Measurements from ENCODE around the gene NMNAT3. TPM values are rescaled to one million over a fixed set of nuclear protein-coding genes. Genes with fewer than 3 reads are reported as not detected.

NMNAT3 gene
- total RNA-seq, 1 donor from 2014 or later, result 13.6 TPM

DNA sequence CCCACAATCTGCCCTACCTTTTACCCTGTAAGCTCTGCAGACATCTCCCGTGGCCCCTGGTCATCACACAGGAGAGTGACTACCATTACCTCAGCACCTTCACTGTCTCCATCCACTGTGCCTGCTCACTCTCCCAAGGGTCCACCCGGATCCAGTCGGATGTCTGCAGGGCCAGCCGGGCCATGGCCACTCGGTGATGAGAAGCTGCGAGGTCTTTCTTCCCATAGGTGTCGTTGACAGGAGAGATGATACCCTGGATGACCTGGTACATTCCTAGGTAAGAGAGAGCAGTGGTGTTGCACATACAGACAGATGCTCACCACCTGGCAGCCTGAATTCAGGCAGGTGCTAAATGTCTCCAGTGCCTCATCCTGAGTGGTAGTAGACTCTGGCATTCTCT, 99.0 kb downstream of the NMNAT3 start:
- Mint-ChIP-seq H3K36me3 (peaks cover 10% of the 10 kb centered on the region), H3K4me1 (peaks cover 23% of the 10 kb centered on the region), H3K9me3 (no peaks in the 10 kb centered on the region), H3K4me3 (no peak overlapping the region), H3K27ac (no peak overlapping the region), H3K27me3 (ENCODE audit: low read depth) (no peaks in the 10 kb centered on the region)
- no peak for DNase-seq (ENCODE audit: low spot score in 2 of 2, unreplicated experiment in 2 of 2)
- TF ChIP-seq, protein P1, sequence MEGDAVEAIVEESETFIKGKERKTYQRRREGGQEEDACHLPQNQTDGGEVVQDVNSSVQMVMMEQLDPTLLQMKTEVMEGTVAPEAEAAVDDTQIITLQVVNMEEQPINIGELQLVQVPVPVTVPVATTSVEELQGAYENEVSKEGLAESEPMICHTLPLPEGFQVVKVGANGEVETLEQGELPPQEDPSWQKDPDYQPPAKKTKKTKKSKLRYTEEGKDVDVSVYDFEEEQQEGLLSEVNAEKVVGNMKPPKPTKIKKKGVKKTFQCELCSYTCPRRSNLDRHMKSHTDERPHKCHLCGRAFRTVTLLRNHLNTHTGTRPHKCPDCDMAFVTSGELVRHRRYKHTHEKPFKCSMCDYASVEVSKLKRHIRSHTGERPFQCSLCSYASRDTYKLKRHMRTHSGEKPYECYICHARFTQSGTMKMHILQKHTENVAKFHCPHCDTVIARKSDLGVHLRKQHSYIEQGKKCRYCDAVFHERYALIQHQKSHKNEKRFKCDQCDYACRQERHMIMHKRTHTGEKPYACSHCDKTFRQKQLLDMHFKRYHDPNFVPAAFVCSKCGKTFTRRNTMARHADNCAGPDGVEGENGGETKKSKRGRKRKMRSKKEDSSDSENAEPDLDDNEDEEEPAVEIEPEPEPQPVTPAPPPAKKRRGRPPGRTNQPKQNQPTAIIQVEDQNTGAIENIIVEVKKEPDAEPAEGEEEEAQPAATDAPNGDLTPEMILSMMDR (IDR thresholded peaks at IDR 0.05; ENCODE audit: unreplicated experiment), result no peak

DNA sequence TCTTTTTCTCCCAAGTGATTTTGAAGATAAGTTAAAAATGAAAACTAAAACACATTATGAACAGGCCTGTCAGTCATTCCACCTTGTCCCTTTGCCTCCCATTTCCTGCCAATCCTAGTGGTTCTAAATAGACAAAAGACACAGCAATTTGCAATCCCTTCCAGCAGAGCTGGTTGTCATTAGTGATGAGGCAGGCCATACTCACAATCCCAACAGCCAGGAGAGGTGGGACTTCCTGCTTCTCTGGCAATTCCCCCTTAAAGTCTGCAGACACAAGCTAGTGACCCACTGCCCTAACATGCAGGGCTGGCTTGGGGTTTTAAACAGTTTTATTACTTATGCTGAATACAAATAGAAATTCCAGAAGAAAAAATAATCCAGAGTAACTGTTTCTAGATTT, 99.9 kb downstream of the NMNAT3 start:
- TF ChIP-seq, protein P1 (IDR thresholded peaks at IDR 0.05; ENCODE audit: unreplicated experiment), result no peak
- no peaks in the 10 kb centered on the region for H3K27me3 Mint-ChIP-seq (ENCODE audit: low read depth)
- no peaks in the 10 kb centered on the region for H3K9me3 Mint-ChIP-seq
- no peak for DNase-seq (ENCODE audit: low spot score in 2 of 2, unreplicated experiment in 2 of 2)
- no peak overlapping the region for H3K27ac Mint-ChIP-seq
- no peak overlapping the region for H3K4me3 Mint-ChIP-seq
- H3K36me3 Mint-ChIP-seq, result peaks cover 14% of the 10 kb centered on the region
- peaks cover 23% of the 10 kb centered on the region for H3K4me1 Mint-ChIP-seq

DNA sequence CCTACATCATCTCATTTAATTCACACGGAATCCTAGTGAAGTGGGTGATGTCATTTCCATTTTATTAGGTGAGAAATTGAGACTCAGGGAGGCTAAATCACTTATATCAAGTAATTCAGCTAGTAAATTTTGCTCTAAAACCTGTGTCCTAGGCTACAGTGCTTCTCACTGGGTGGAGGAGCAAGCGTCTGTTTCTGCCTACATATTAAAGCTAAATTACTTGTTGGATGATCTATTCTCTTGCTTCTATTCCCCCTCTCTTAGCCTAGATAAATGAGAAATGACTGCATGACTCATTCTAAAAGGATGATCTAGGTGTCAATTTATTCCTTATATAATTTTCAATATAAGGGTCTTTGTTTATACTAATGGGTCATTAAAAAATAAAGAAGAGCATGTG, 100.4 kb downstream of the NMNAT3 start:
- H3K27ac Mint-ChIP-seq, result no peak overlapping the region
- H3K4me1 Mint-ChIP-seq, result peaks cover 23% of the 10 kb centered on the region
- no peaks in the 10 kb centered on the region for H3K9me3 Mint-ChIP-seq
- H3K27me3 Mint-ChIP-seq (ENCODE audit: low read depth), result no peaks in the 10 kb centered on the region
- DNase-seq (ENCODE audit: low spot score in 2 of 2, unreplicated experiment in 2 of 2), result no peak
- peaks cover 14% of the 10 kb centered on the region for H3K36me3 Mint-ChIP-seq
- TF ChIP-seq, protein P1 (IDR thresholded peaks at IDR 0.05; ENCODE audit: unreplicated experiment), result no peak
- H3K4me3 Mint-ChIP-seq, result no peak overlapping the region

DNA sequence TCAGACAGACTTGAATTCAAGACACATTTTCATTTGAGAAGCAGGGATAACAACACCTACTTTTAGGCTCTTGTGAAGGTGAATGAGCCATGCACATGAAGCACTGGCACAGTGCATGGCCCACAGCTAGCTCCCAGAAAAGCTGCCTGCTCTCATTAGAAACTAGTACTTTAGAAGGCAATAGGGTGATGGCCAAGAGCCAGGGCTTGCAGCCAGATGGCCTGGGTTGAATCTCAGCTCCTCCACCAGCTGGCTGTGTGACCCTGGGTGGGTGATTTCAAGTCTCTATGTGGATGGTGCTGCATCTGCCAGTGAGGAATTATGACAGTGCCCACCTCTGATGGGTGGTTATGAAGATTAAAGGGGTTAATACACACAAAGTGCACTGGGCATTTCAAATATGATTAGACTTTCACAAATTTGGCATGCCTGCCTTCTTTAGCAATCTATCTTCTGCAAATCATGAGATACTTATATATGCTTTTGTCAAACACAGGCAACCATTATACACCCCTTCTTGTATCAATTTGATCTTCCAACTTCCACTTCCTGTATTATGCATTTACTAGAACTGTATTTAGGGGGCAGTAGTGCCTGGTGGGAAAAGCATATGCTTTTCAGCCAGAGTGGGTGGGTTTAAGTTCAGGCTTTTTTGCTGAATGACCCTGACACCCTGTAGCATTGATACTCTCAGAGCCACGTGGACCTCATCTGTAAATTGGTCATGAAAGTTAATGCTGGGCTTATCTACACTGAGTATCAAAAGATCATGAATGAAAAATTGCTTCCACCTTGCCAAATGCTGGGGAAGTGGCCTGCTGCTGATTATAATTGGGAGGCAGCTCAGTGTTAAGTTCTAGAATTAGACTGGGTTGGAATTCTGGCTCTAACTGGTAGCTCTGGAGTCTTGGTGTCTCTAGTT, 103.5 kb downstream of the NMNAT3 start:
- peaks cover 11% of the 10 kb centered on the region for H3K4me1 Mint-ChIP-seq
- TF ChIP-seq, protein P1 (IDR thresholded peaks at IDR 0.05; ENCODE audit: unreplicated experiment), result no peak
- H3K4me3 Mint-ChIP-seq, result no peak overlapping the region
- peaks cover 38% of the 10 kb centered on the region for H3K36me3 Mint-ChIP-seq
- peaks cover 13% of the 10 kb centered on the region for H3K9me3 Mint-ChIP-seq
- H3K27me3 Mint-ChIP-seq (ENCODE audit: low read depth), result no peaks in the 10 kb centered on the region
- H3K27ac Mint-ChIP-seq, result no peak overlapping the region
- no peak for DNase-seq (ENCODE audit: low spot score in 2 of 2, unreplicated experiment in 2 of 2)

DNA sequence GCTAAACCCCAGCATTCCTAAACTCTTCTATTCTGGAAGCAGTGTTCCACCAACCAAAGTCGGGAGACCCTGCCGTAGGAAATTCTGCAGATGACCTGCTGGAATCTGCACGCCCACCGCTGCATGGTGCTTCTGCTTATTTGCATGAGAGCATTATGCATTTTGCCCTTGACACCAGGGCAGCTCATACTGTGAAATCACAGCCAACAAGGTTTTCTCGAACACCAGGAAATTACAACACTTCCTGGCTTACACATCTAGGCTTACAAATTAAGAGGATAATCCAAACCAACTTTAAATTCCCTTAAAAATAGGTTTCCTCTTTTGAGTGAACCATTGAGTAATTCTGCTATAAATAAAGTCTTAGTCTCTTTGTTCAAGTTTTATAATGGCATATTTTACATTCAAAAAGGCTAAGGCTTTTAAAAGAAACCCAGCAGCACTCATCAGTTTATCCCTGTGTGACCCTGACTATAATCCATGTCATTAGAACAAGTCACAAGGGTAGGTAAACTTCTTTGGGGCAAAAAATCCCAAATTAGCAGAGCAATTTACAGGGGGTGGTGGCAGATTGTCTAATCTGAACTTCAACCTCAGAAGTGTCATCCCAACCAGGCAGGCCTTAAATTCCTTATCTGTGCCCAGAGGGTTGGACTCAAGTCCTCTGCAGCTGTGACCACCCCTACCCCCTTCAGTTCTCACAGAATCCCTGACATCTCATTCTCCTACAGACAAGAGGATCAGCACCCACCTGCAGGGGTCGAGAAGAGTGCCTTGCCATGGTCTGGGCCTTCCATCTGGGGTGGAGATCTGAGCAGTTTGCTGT, 104.7 kb downstream of the NMNAT3 start:
- Mint-ChIP-seq H3K9me3 (peaks cover 20% of the 10 kb centered on the region), H3K27ac (no peak overlapping the region), H3K4me1 (peaks cover 3% of the 10 kb centered on the region), H3K27me3 (ENCODE audit: low read depth) (no peaks in the 10 kb centered on the region), H3K36me3 (peaks cover 41% of the 10 kb centered on the region), H3K4me3 (no peak overlapping the region)
- no peak for DNase-seq (ENCODE audit: low spot score in 2 of 2, unreplicated experiment in 2 of 2)
- TF ChIP-seq, protein P1 (IDR thresholded peaks at IDR 0.05; ENCODE audit: unreplicated experiment), result no peak

Data from mesothelial cell of epicardium (in vitro differentiated cells).